GM12878 (cell line): ENCODE measurements around the gene SSC4D.
"Not testable (repeated sequence)": the region's sequence is repeated elsewhere in the genome, so short reads cannot be mapped to it uniquely, and the experiment has no call there.

Experiments
- MEF2A ChIP-seq: IDR thresholded peaks from 2 replicates; pipeline ENCODE4 v1.6.1; 2011; ENCODE audit warnings: low read depth, mild to moderate bottlenecking, low read length, moderate library complexity; ENCODE audit not compliant: insufficient read depth
- NRF1 ChIP-seq: conservative IDR thresholded peaks from 2 replicates; pipeline ENCODE4 v1.6.1; 2011; ENCODE audit warnings: mild to moderate bottlenecking, low read depth, low read length, improper control_type of control experiment
- POLR2AphosphoS5 ChIP-seq: IDR thresholded peaks from 2 replicates; pipeline ENCODE4 v1.6.1; 2011; ENCODE audit warnings: mild to moderate bottlenecking, low read length, inconsistent platforms
- RAD21 ChIP-seq: IDR thresholded peaks from 2 replicates; pipeline ENCODE4 v1.6.1; 2011; ENCODE audit warnings: mild to moderate bottlenecking, low read depth, low read length, moderate library complexity; ENCODE audit not compliant: insufficient read depth
- RFX5 ChIP-seq: IDR thresholded peaks from 2 replicates; pipeline ENCODE4 v1.6.1; 2011; ENCODE audit warnings: low read depth, low read length, improper control_type of control experiment
- SIN3A ChIP-seq: IDR thresholded peaks from 2 replicates; pipeline ENCODE4 v1.6.1; 2012; ENCODE audit warnings: low read depth, low read length, improper control_type of control experiment
- SRF ChIP-seq, 2 experiments: IDR thresholded peaks; 2 replicates each; pipeline ENCODE4 v1.6.1; 2011; ENCODE audit warnings: low read depth in 2 of 2, low read length in 2 of 2, mild to moderate bottlenecking in 1 of 2, moderate library complexity in 1 of 2
- ZNF24 ChIP-seq: fragments of 450-650 bp; IDR thresholded peaks from 2 replicates; pipeline ENCODE4 v1.6.1; 2017; ENCODE audit warnings: antibody characterized with exemption, mild to moderate bottlenecking

DNA sequence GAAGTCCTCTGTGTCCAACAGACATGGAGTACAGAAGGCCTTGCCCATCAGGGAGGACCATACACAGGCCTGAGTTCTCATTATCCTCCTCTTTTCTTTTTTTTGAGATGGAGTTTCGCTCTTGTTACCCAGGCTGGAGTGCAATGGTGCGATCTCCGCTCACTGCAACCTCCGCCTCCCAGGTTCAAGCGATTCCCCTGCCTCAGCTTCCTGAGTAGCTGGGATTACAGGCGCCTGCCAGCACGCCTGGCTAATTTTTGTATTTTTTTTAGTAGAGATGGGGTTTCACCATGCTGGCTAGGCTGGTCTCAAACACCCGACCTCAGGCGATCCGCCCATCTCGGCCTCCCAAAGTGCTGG is 13.9 kb downstream of the SSC4D start:
- not testable (repeated sequence) for TF ChIP-seq RFX5; POLR2AphosphoS5; ZNF24; SIN3A; NRF1; SRF (IDR thresholded peaks at IDR 0.05; ENCODE audit: low read depth in 2 of 2, low read length in 2 of 2); RAD21; MEF2A
